ENCODE measurements around the gene CCDC12.

Gene CCDC12

DNA sequence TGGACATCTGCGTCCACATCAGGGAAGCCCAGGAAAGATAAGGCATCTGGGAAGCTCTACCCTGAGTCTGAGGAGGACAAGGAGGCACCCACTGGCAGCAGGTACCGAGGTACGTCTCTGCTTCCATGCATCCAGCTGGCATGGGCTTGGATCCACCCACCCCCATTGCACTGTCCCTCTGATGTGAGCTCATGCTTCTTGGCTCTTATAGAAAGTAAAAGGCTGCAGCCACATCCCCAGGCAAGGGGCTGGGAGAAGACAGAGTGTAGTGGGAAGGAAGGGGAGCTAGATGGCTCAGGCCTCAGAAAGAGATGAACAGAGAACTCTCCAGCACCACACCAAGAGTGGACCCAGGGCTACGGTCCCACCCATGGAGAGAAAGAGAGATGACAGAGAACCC, 80.8 kb downstream of the CCDC12 start:
- H3K4me3 ChIP-seq (ENCODE audit: low read depth, low read length): no peak overlapping the region
- no peak for TF ChIP-seq POLR2A (IDR thresholded peaks at IDR 0.05; ENCODE audit: extremely low read depth, insufficient read length)
- TF ChIP-seq, protein P1, sequence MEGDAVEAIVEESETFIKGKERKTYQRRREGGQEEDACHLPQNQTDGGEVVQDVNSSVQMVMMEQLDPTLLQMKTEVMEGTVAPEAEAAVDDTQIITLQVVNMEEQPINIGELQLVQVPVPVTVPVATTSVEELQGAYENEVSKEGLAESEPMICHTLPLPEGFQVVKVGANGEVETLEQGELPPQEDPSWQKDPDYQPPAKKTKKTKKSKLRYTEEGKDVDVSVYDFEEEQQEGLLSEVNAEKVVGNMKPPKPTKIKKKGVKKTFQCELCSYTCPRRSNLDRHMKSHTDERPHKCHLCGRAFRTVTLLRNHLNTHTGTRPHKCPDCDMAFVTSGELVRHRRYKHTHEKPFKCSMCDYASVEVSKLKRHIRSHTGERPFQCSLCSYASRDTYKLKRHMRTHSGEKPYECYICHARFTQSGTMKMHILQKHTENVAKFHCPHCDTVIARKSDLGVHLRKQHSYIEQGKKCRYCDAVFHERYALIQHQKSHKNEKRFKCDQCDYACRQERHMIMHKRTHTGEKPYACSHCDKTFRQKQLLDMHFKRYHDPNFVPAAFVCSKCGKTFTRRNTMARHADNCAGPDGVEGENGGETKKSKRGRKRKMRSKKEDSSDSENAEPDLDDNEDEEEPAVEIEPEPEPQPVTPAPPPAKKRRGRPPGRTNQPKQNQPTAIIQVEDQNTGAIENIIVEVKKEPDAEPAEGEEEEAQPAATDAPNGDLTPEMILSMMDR (IDR thresholded peaks at IDR 0.05; ENCODE audit: low read depth, low read length): no peak
- TF ChIP-seq MYC (IDR thresholded peaks at IDR 0.05; ENCODE audit: low read depth, low read length): no peak
- TF ChIP-seq, protein P2, sequence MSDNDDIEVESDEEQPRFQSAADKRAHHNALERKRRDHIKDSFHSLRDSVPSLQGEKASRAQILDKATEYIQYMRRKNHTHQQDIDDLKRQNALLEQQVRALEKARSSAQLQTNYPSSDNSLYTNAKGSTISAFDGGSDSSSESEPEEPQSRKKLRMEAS (IDR thresholded peaks at IDR 0.05; ENCODE audit: low read depth, low read length): no peak
- no peak for DNase-seq (ENCODE audit: low read depth)

DNA sequence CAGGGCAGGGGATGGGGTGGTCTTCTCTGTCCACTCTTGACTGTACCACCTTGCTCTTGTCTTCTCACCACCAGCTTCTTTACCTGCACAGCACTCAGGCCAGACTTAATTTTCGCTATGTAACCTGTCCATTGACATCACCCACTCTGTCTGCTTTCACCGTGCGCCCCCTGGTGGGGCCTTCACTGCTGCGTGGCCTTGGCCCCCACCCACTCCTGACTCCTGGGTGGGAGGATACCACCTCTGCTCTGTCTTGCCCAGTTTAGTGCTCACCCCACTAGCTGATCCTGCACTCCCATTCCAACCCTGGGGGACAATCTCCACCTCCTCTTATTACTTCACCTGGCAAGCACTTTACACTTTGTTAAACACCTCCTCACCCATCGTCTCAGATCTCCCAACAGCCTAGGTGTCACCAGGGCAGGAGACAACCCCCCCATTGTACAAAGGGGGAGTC, 81.3 kb downstream of the CCDC12 start:
- no peak overlapping the region for H3K4me3 ChIP-seq (ENCODE audit: low read depth, low read length)
- peak; percentile 62 for DNase-seq (ENCODE audit: low read depth)
- TF ChIP-seq POLR2A (IDR thresholded peaks at IDR 0.05; ENCODE audit: extremely low read depth, insufficient read length): no peak
- TF ChIP-seq, protein P1 (IDR thresholded peaks at IDR 0.05; ENCODE audit: low read depth, low read length): peak; percentile 88

DNA sequence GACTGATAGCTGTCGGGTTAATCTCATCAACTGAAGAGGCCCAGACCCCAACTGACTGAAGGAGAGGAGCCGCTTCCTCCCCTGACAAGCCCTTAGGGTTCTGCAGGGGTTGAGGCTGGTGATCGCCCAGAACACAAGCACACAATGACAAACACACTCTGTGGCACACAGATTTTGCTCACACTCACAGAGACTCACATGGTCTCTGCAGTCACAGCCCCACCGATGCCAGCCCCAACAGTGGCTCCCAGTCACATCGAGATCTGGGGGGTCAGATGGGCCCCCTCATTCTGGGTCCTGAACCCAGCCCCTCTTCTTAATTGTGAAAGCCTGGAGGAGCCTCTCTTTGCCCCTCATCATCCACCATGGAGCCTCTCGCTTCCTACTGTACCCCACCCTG, 82.3 kb downstream of the CCDC12 start:
- TF ChIP-seq POLR2A (IDR thresholded peaks at IDR 0.05; ENCODE audit: extremely low read depth, insufficient read length): no peak
- TF ChIP-seq, protein P2 (IDR thresholded peaks at IDR 0.05; ENCODE audit: low read depth, low read length): no peak
- TF ChIP-seq MYC (IDR thresholded peaks at IDR 0.05; ENCODE audit: low read depth, low read length): no peak
- TF ChIP-seq, protein P1 (IDR thresholded peaks at IDR 0.05; ENCODE audit: low read depth, low read length): no peak
- DNase-seq (ENCODE audit: low read depth): no peak
- H3K4me3 ChIP-seq (ENCODE audit: low read depth, low read length): no peak overlapping the region

DNA sequence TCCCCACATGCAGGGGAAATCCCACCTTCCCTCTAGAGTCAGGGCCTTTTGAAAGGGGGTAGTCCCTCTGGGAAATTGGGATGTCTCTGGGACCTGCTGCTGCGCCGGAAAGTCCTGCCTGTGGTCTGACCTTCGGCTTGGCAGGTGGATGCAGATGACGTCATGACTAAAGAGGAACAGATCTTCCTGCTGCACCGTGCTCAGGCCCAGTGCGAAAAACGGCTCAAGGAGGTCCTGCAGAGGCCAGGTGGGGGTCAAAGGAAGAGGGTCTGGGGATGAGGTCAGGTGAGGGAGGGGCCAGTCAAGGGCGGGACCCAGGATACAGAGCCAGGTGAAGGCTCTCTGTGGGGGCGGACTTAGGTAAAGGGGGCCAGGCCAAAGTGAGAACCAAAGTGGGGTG, 82.8 kb downstream of the CCDC12 start:
- TF ChIP-seq, protein P1 (IDR thresholded peaks at IDR 0.05; ENCODE audit: low read depth, low read length): no peak
- TF ChIP-seq, protein P2 (IDR thresholded peaks at IDR 0.05; ENCODE audit: low read depth, low read length): no peak
- TF ChIP-seq MYC (IDR thresholded peaks at IDR 0.05; ENCODE audit: low read depth, low read length) (no peak), POLR2A (IDR thresholded peaks at IDR 0.05; ENCODE audit: extremely low read depth, insufficient read length) (no peak)
- no peak for DNase-seq (ENCODE audit: low read depth)
- no peak overlapping the region for H3K4me3 ChIP-seq (ENCODE audit: low read depth, low read length)

DNA sequence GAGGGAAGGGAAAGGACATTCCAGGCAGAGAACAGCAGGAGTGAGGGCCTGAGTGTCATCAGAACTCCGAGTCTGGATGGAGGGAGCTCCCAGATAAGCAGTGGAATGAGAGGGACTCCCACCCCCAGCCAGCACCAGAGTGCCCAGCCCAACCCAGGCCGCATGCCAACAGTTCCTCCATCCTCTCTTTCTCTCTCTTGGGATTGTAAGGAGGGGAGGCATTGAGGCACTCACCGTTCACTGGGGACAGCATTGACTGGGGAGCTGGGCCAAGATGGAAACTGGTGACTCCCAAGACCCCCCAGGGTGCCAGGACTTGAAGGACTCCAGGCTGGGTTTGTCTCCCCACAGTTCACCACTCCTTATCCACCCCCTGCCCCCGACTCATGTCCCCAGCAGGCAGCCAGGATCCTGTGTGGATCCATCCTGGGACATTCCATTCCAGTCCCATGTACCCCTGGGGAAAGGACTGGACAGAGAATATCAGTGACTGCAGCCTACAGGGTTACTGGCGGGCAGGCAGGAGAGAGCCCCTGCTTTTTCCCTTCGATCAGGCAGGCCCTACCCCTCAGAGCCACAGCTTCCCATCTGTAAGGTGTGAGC, 83.3 kb downstream of the CCDC12 start:
- TF ChIP-seq, protein P1 (IDR thresholded peaks at IDR 0.05; ENCODE audit: low read depth, low read length): no peak
- TF ChIP-seq MYC (IDR thresholded peaks at IDR 0.05; ENCODE audit: low read depth, low read length) (no peak), POLR2A (IDR thresholded peaks at IDR 0.05; ENCODE audit: extremely low read depth, insufficient read length) (no peak)
- TF ChIP-seq, protein P2 (IDR thresholded peaks at IDR 0.05; ENCODE audit: low read depth, low read length): no peak
- no peak overlapping the region for H3K4me3 ChIP-seq (ENCODE audit: low read depth, low read length)
- no peak for DNase-seq (ENCODE audit: low read depth)
